ENCODE data around the gene BSND.
"Not testable (repeated sequence)": the region's sequence is repeated elsewhere in the genome, so short reads cannot be mapped to it uniquely, and the experiment has no call there.

The BSND gene

GRCh38 chr1:55026682-55027081 is 27.9 kb downstream of the BSND start:
- not testable (repeated sequence) for DNase-seq

GRCh38 chr1:55031098-55031497 is 32.4 kb downstream of the BSND start:
- DNase-seq, result not testable (repeated sequence)

- DNase-seq, result no peak
Measured at GRCh38 chr1:55033265-55033614, 34.5 kb downstream of the BSND start.

- DNase-seq, result no peak
Measured at GRCh38 chr1:55034476-55035133, 35.9 kb downstream of the BSND start.

- DNase-seq, result no peak
Measured at GRCh38 chr1:55035904-55036303, 37.2 kb downstream of the BSND start.

GRCh38 chr1:55037733-55038551 is 39.2 kb downstream of the BSND start:
- DNase-seq, result no peak

- DNase-seq, result no peak
Measured at GRCh38 chr1:55038552-55038838, 39.8 kb downstream of the BSND start.

GRCh38 chr1:55038974-55039341 is 40.2 kb downstream of the BSND start:
- DNase-seq, result no peak

GRCh38 chr1:55039342-55040082 is 40.8 kb downstream of the BSND start, which contains the start of gene PCSK9:
Gene PCSK9 (plus strand): TSS chr1:55039548. CDS start chr1:55039838, 290 bp downstream.
- no peak for DNase-seq

- DNase-seq, result no peak
Measured at GRCh38 chr1:55040083-55040932, 41.6 kb downstream of the BSND start.

GRCh38 chr1:55040933-55041494 is 42.3 kb downstream of the BSND start:
- DNase-seq, result no peak

GRCh38 chr1:55041613-55042012 is 42.9 kb downstream of the BSND start:
- DNase-seq, result no peak

GRCh38 chr1:55043011-55043410 is 44.3 kb downstream of the BSND start:
- no peak for DNase-seq

GRCh38 chr1:55043726-55044125 is 45.0 kb downstream of the BSND start:
- no peak for DNase-seq

- no peak for DNase-seq
Measured at GRCh38 chr1:55044617-55045397, 46.1 kb downstream of the BSND start.

- DNase-seq, result no peak
Measured at GRCh38 chr1:55045430-55045829, 46.7 kb downstream of the BSND start.

GRCh38 chr1:55046871-55047270 is 48.1 kb downstream of the BSND start:
- no peak for DNase-seq

- no peak for DNase-seq
Measured at GRCh38 chr1:55047611-55048010, 48.9 kb downstream of the BSND start.

- no peak for DNase-seq
Measured at GRCh38 chr1:55048453-55049270, 49.9 kb downstream of the BSND start.

- no peak for DNase-seq
Measured at GRCh38 chr1:55049271-55049913, 50.7 kb downstream of the BSND start.

GRCh38 chr1:55049914-55050278 is 51.2 kb downstream of the BSND start:
- DNase-seq, result no peak

Data from NCI-H2081 treated with DMSO at 0.1 percent for 48 hours (cell line).